Measurements from ENCODE around the gene TIE1.

The TIE1 gene

DNA sequence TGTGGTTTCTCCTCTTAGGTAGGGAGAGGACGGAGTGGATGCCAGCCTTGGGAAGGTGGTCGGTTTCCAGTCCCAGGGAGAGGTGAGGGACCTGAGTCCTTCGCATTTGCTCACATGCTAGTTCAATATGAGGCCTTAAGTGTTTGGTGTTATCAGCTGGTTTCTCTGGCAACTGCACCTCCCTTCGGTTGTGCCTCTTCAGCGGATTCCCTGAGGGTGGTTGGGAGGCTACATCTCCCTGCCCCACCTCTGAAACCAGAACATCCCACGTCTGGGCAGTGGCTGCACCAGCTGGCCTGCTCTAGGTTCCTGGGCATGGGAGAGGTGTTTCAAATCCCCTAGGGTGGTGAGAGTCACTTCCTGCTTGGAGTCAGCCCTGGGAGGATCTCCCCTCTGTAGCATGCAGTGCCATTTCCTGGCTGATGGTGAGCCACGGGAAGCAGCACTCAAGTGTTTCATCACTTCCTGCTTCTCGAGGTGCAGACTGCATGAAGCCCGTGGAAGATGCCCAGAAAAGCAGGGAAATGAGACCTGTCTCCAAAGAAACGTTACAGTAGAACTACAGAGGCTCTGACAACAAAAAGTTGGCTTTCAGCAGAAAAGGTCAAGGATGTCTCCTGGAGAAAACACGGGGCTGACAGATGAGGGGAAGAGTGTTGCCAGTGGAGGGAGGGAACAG lies 26.5 kb upstream of the TIE1 start:
- DNase-seq (ENCODE audit: low read depth): no peak

DNA sequence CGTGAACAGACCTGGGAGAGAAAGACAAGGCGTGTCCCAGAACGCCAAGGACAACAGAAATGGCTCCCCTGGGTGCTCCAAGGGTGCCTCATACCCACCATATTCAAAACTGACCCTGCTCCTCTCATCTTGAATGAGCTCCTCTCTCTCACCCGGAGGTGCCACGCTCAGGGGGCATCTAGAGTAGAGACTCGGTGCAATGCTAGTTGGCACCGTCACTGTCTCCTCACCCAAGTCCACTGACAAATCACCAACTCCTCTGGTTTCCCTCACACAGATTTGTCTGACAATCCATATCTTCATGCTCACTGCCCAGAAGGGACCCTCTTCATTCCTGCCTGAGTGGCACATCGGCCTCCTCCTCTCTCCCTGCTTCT lies 26.0 kb upstream of the TIE1 start:
- DNase-seq (ENCODE audit: low read depth): no peak

DNA sequence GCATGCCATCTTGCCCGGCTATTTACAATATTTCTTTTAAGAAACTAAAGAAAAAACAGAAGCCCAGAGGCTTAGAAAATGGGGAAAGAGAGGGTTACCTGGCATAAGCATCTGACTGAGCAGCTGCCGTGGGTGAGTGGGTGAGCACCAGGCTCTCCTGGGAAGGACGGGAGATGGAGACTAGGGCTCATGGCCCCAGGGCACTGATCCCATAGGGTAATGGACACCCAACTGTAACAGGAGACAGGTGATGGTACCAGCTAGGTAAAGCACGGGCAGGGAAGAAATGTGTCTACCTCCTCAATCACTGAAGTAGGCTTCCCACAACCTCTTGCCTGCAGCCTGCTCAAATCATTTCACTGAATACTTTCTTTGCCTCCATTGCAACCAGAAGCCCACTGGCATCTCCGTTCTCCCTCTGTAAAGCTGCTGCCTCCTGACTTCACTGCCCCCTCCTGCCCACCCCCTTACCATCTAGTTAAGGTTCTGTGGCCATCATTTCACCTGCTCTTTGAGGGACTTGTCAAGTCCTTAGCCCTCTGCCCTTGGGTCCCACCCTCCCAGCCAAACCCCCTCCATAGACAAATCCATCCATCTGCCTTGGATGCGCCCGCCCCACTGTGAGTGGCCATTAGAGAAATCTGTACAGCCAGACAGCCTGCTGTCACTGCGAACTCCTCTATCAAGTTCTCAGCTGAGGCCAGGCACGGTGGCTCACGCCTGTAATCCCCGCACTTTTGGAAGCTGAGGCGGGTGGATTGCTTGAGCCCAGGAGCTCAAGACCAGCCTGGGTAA lies 24.8 kb upstream of the TIE1 start:
- DNase-seq (ENCODE audit: low read depth): no peak

DNA sequence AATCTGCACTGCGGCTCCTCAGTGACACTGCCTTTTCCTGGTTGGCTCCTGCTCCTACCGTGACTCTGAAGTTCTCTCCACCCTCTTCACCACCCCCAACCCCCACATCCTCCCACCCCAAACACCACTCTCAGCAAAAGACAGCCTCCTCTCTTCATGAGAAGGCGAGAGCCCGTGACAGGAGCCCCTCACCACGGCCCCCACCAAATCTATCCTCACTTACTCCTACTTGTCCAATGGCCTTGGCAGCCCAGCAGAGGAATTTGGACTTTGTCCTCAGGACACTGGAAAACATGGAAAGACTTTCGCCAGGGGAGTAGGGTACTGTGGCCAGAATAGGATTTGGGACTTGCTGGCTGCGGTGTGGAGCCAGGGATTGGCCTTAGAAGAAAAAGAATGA lies 24.1 kb upstream of the TIE1 start:
- no peak for DNase-seq (ENCODE audit: low read depth)

DNA sequence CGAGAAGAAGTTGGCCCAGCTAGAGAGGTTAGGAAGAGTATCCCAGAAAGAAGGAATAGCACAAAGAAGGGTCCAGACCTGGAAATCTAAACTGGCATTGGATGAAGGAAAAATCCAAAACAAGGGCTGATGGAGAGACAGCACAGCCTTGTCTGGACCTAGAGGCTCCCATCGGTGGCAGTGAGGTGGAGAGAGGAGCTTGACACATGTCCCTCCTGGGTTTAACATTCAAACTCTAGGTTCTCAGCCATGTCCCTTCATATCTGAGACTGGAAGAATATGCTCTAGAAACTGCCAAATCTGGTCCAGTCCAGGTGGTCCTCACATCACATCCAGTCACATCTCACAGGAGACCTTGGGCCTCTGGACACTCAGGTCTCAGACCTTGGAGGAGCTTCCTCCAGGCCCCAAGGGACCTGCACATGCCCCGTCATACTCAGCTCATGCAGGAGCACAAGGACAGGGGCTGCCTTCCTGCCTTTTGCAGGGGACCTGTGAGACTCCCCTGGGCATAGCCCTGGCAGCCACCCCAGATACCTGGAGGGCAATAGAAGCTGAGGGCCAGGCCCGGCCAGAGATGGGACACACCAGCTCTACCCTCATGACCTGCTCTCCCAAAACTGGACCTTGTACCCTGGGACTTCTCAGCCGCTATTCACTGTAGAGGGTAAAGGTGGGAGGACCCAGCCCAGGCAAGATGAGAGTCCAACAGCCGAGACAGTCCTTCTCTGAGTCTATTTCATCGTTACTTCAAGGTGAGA lies 23.5 kb upstream of the TIE1 start:
- DNase-seq (ENCODE audit: low read depth): no peak

DNA sequence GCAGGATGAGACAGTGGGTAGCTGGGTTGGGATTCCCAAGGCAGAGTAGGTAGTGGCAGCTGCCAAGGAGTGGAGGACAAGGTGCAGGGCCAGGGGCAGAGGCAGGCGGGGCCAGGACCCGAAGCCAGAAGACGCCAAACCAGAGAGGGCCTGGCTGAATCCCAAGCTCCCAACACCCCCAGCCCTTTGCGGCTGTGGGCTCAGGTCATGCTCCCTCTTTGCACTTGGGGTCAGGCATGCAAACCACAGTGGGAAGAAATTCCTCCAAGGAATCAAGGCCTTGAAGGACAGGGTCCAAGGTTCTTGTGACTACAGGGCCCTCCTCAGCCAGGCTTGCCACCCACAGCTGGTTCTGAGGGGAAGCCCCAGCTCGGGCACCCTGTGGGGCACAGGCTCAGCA lies 21.6 kb upstream of the TIE1 start:
- DNase-seq (ENCODE audit: low read depth): no peak

DNA sequence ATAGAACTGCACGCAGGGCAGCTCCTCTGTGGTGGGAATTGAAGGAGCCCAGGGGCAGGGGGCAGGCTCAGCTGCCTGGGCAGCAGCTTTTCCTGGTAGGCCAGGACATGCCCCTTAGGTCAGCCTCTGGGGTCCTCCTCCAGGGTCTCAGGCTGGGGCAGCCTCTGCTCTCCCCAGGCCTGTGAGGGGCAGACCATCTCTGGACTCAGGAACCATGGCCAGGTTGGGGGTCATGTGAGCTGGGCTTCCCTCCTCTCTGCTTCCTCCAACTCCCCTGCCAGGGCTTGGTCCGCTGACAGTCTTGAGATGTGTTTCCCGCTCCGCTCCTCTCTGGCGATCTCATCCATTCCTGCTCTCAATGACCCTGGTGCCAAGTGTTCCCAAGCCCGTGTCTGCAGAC lies 21.1 kb upstream of the TIE1 start:
- no peak for DNase-seq (ENCODE audit: low read depth)

DNA sequence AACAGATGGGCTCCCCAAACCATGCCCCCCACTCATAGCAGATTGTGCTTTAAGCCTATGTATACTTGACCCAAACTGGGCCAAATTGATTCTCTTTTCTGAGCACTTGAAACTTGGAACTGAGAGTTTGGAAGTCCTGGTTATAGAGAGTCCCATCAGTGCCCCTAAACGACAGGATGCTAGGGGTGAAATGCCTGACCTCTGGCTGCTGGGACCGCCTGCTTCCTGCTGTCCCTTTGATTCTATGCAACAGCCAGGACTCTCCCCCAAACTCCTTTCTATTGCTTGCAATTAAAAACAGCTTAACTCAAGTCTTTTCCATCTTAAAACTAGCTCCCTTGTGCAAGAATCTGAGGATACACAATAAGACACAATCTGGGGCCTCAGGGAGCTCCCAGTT lies 20.1 kb upstream of the TIE1 start:
- no peak for DNase-seq (ENCODE audit: low read depth)

DNA sequence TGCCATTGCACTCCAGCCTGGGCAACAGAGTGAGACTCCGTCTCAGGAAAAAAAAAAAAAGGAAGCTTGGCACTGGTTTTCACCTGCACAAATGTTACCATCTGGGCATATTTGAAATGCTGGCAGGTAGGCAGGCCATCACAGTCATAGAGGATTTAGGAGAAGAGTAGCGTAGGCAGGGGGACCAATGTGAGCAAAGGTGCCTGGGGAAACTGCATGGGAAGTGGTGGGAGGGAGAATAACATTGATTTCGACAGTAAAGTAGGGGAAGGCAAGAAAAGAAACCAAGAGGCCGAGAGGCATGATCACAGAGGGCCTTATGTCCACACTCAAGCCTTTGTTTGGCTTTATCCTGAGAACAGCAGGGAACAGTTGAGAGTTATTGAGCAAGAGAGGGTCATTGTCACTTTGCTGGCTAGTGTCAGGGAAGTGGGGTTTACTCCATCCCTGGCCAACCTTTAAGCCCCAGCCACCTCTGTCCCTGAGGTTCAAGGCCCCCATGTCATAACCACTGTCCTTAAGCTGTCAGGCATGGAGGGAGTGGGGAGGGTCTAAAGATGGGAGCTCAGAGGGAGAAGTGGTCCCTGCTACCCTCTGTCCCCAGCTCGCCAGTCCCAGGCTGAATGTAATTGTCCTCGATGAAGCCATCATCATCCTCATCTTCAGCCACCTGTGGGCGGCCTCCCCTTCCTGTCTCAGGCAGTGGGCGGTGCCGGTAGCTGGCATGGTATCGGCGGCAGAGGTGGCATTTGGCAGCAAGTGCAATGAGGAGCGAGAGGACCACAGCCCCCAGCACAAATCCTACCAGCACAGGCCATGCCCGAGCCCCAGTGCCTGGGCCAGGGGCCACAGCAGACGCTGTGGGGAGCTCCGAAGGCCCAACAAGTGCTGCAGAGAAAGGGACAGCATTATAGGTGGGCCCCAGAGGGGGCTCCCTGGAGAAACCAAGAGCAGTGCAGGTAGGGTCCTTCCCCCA lies 18.3 kb upstream of the TIE1 start:
- DNase-seq (ENCODE audit: low read depth): no peak

DNA sequence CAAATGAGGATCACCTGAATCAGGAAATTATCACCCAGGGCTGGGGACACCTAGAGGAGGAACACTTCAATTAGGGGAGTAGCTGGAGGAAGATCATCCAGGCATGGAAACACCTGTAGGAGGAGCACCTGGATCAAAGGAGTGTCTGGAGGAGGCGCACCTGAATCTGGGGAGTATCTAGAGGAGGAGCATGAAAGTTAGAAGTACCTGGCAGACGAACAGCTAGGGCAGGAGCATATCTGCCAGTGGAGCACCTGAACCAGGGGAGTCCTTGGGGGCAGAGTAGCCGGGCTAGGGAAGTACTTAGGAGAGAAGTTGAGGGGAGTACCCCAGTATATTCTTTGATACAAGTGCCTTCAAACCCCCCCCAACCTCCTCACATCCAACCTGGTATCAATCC lies 16.7 kb upstream of the TIE1 start:
- no peak for DNase-seq (ENCODE audit: low read depth)

DNA sequence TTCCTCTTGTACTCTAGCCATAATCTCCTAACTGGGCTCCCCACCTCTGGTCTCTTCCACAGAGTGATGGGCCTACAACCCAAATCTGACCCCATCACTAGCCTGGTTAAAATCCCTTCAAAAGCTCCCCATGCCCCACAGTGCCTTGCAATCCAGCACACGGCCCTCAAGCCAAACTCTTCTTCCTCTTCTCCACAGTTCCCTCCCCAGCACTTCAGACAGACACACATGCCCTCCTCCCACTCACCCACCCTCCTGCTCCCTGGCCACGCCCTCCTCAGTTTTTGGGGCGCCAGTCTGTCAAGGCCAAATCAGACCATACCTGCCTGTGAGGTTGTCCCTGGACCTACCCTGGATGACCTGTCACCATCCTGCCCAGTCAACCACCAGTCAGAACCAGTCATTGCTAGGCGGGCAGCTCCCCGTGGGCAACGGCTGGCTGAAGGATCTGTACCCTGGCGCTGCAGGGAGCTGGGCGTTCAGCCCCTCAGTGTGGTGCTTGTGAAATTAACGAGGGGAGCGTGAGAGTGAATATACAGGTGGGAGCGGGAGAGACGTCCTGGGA lies 16.2 kb upstream of the TIE1 start:
- DNase-seq (ENCODE audit: low read depth): no peak

DNA sequence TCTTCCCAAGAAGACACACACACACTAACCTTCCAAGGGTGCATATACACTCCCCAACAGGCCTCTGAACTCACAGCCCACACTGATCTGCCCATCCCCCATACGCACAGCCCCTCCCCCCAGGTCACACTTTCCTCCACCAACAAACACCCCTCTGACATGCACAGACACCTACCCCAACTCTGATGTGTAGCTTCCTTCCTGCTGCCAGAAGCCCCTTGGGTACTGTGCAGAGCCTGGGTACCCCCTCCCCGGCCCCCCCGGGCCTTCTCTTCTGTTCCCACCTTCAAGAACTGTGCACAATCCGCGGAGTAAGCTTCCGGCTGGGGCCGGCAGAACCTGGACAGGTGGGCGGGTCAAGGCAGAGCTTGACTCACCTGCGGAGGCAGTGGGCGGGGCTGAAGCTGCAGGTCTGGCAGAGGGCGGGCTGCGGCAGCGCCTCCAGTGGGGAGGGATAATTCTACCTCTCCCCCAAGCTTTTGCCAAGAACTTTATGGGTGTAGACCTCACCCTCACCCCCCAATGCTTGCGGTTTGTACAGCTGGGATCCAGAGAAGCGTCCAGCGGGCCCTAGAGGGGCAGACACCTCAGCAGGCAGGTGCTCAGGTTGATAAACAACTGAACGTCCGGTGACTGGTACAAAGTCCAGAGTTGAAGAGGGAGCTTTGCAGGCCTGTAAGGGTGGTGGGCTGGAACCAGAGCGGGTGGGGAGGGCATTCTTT lies 15.4 kb upstream of the TIE1 start, which contains the start of gene C1orf210:
Gene C1orf210, minus strand, starts transcription at position 313 of the 722 bp plus-strand sequence. CDS start 2,311 bp downstream, outside the sequence.
- DNase-seq (ENCODE audit: low read depth): no peak

DNA sequence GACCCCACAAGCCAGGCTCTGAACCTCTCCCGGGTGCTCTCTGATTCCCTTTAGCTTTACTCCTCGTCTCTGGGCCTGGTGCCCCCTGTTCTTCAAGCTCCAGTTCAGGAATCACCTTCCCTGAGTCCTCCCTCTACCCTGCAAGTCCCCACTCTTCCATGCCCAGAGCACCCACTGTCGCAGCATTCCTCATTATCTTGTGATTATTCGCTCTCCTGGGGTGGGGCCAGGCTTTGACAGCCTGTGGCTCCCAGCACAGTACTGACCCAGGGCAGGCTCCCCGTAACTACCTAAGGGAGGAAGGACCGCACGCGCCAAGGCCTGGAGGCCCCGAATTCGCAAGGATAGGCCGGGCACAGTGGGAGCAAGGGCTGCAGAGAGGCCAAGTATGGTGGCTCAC lies 14.7 kb upstream of the TIE1 start:
- DNase-seq (ENCODE audit: low read depth): no peak

DNA sequence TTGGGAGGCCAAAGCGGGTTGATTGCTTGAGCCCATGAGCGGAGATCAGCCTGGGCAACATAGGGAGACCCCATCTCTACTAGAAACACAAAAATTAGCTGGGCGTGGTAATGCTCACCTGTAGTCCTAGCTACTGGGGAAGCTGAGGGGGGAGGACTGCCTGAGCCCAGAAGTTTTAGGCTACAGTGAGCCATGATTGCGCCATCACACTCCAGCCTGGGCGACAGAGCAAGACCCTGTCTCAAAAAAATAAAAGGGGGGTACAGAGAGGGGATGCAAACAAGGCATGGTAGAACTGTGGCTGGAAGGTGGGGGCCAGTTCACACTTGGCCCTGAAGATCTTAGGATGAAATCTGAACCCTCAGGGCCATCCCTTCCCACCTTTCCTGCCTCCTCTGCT lies 14.2 kb upstream of the TIE1 start:
- no peak for DNase-seq (ENCODE audit: low read depth)

DNA sequence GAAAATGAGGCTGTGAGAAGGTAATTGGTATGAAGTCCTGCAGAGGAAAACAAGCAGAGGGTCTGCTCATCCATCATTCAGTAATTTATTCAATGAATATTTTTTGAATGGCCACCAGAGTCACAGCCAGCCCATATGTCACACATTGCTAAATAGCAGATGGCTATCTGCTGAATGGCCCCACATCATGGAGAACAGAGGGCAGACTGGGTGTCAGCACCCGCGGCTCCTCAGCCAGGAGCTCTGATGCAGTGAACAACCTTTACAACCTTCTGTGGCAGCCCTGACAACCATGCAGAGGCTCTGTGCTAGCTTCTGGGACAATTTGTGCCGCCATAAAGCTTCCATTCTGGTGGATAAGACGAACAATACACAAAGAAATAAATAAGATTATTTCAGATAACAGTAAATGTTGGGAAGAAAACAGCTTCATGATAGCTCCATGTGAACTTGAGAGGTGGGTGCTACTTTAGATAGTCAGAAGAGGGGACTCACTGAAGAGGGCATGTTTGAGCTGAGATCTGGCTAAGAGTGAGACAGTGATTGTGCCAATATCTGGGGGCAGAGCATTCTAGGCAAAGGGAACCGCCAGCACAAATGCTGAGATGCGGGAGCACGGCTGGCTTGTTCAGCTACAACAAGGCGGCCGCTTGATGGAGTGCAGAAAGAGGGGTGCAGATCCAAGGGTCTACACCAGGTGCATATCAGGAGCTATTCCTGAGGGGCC lies 12.6 kb upstream of the TIE1 start:
- no peak for DNase-seq (ENCODE audit: low read depth)

DNA sequence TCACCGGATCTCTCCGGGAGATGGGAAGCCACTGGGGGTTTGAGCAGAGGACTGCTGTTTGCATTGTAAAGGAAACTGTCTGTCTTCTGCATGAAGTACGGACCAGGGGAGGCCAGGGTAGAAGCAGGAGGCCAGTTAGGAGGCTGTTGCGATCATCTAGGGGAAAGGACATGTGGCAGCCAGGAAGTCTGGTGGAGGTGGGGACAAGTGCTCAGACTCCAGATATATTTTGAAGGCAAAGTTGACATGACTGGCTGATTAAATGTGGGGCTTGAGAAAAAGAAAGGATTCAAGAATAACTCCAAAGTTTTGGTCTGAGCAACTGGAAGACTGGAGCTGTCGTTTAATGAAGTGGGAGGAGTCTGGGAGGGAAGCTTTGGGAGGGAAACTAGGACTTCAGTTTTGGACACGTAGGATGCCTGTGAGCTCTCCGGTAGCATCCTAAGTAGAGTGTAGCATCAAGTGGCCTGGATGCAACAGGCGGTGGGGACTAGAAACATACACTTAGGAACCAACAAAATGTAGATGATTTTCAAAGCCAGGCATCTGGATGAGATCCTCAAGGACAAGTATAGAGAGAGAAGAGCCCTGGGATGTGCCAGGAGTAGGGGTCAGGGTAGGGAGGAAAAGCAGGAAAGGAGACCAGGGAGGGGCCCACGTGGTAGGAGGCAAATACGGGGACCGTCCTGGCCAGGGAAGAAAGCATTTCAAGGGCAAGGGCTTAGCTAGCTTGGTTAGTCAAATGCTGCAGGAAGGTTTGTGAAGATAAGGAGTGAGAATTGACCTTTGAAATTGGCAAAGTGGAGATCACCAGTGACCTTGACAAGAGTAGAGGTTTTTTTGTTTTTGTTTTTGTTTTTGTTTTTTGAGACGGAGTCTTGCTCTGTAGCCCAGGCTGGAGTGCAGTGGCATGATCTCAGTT lies 11.7 kb upstream of the TIE1 start:
- DNase-seq (ENCODE audit: low read depth): no peak

DNA sequence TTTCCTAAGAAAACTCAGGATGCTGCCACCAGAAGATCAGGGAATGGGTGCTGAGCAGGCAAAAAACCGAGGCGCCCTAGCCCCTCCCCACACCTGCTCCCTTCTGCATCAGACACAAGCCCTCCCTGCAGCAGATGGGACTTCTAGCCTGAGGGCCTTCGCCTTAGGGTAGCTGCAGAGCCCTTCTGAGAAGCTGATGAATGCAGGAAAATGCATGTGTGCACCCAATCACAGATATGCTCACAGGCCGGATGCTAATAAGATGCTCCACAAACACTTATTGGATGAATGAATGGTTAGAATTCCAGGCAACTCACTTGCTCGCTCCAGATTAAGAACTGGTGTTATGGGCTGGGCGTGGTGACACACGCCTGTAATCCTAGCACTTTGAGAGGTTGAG lies 8.6 kb upstream of the TIE1 start:
- no peak for DNase-seq (ENCODE audit: low read depth)

DNA sequence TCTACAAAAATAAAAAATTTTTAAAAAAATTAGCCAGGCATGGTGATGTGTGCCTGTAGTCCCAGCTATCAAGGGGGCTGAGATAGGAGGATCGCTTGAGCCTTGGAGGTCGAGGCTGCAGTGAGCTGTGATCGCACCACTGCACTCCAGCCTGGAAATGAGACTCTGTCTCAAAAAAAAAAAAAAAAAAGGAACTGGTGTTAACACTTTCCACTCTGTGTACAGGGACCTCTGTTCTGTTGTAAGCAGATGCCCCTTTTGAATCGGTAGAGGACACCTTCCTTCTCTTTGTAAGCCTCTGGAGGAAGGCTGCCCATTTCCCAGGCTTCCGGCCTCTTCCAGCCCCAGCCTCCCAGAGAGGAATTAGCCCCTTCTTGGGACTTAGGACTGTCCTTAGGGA lies 8.1 kb upstream of the TIE1 start:
- DNase-seq (ENCODE audit: low read depth): no peak

DNA sequence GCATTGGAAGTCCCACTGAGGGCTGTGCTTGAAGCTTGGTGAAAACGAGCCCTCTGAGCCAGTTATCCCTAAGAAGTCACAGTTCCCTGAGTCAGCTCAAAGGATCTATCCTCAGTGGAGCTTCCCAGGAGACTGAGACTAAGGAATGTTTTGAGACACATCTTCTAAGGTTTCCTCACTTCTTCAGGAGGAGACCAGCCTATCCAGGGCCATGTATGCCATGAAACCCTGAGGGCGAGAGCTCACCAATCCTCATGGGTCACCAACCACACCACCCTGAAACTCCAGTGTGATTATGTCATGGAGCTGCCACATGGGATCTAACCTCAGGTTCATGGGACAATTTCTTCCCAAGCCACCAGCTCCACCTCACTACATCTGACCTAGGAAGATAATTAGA lies 7.6 kb upstream of the TIE1 start:
- DNase-seq (ENCODE audit: low read depth): no peak

Measured in stromal cell of bone marrow (primary cell).